Activated B cell treated with CpG ODN at 0.5 μM for 24 hours (primary cell): Measurements from ENCODE around the gene CACNB1. TPM values are rescaled to one million over a fixed set of nuclear protein-coding genes. Genes with fewer than 3 reads are reported as not detected.

Source experiments
- ATAC-seq: fragments of 200-7000 bp; cut with Tn5 transposase; one replicate; pipeline ENCODE4 v1.10.0; 2021; ENCODE audit warnings: low read depth, mild to moderate bottlenecking, moderate library complexity
- CTCF ChIA-PET: fragments of 350-600 bp; sonication (Branson Sonifier 250); formaldehyde crosslinking; loops from one replicate; lab custom pipeline; 2021; ENCODE audit warnings: antibody characterized with exemption; lab: Charles Lee
- POLR2A ChIA-PET: fragments of 350-600 bp; sonication (Branson Sonifier 250); formaldehyde crosslinking; loops from one replicate; lab custom pipeline; 2021; ENCODE audit warnings: antibody characterized with exemption; lab: Charles Lee
- DNase-seq: peaks from one replicate; pipeline ENCODE4 v3.0.0; 2022
- H3K27ac Mint-ChIP-seq: one replicate; pipeline ENCODE4 v1.8.0; 2020; ENCODE audit warnings: mixed read lengths
- H3K27me3 Mint-ChIP-seq: one replicate; pipeline ENCODE4 v1.8.0; 2021; ENCODE audit warnings: mixed read lengths
- H3K36me3 Mint-ChIP-seq: one replicate; pipeline ENCODE4 v1.8.0; 2021; ENCODE audit warnings: low read depth, mixed read lengths
- H3K4me1 Mint-ChIP-seq: one replicate; pipeline ENCODE4 v1.8.0; 2021; ENCODE audit warnings: mixed read lengths
- H3K4me3 Mint-ChIP-seq: one replicate; pipeline ENCODE4 v1.8.0; 2020; ENCODE audit warnings: mild to moderate bottlenecking, mixed read lengths
- H3K9me3 Mint-ChIP-seq: one replicate; pipeline ENCODE4 v1.8.0; 2020; ENCODE audit warnings: mixed read lengths
- intact Hi-C: fragments of 100-400 bp; cut with micrococcal nuclease; formaldehyde crosslinking; loops from one replicate; pipeline ENCODE4 v1.15.1; 2024
- total RNA-seq: library from RNA; stranded (reverse); gene quantifications from 2 replicates; pipeline ENCODE4 v1.2.3, GENCODE V29; 2022
- TF ChIP-seq, protein P1 (sequence below): fragments of 200-600 bp; IDR thresholded peaks from one replicate; pipeline ENCODE4 v1.8.0; 2022; ENCODE audit warnings: antibody characterized with exemption, mild to moderate bottlenecking

CACNB1 gene
- total RNA-seq, 1 donor from 2014 or later, result 5.7 TPM

DNA sequence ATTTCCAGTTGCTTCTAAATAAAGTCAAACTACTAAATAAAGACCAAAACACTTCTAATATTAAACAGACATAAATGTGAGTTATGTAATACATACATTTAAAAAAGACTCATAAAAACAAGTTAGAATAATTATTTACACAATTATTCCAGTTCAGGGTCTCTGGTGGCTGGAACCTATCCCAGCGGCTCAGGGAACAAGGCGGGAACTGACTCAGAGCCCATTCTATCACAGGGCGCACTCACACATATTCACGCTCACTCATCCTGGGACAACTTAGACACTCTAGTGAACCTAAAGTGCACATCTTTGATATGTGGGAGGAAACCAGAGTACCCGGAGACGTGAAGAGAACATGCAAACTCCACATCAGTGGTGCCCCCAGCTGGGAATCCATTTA lies 71.0 kb downstream of the CACNB1 start:
- CTCF ChIA-PET, result no interaction called here
- TF ChIP-seq, protein P1, sequence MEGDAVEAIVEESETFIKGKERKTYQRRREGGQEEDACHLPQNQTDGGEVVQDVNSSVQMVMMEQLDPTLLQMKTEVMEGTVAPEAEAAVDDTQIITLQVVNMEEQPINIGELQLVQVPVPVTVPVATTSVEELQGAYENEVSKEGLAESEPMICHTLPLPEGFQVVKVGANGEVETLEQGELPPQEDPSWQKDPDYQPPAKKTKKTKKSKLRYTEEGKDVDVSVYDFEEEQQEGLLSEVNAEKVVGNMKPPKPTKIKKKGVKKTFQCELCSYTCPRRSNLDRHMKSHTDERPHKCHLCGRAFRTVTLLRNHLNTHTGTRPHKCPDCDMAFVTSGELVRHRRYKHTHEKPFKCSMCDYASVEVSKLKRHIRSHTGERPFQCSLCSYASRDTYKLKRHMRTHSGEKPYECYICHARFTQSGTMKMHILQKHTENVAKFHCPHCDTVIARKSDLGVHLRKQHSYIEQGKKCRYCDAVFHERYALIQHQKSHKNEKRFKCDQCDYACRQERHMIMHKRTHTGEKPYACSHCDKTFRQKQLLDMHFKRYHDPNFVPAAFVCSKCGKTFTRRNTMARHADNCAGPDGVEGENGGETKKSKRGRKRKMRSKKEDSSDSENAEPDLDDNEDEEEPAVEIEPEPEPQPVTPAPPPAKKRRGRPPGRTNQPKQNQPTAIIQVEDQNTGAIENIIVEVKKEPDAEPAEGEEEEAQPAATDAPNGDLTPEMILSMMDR, result no peak
- H3K4me3 Mint-ChIP-seq, result no peak overlapping the region
- no peak overlapping the region for H3K27ac Mint-ChIP-seq
- ATAC-seq (no peak), DNase-seq (no peak)
- no peaks in the 10 kb centered on the region for H3K27me3 Mint-ChIP-seq
- POLR2A ChIA-PET, result no interaction called here
- H3K9me3 Mint-ChIP-seq, result no peaks in the 10 kb centered on the region
- no peaks in the 10 kb centered on the region for H3K4me1 Mint-ChIP-seq
- H3K36me3 Mint-ChIP-seq, result no peaks in the 10 kb centered on the region
- intact Hi-C loops, result no loop called here

DNA sequence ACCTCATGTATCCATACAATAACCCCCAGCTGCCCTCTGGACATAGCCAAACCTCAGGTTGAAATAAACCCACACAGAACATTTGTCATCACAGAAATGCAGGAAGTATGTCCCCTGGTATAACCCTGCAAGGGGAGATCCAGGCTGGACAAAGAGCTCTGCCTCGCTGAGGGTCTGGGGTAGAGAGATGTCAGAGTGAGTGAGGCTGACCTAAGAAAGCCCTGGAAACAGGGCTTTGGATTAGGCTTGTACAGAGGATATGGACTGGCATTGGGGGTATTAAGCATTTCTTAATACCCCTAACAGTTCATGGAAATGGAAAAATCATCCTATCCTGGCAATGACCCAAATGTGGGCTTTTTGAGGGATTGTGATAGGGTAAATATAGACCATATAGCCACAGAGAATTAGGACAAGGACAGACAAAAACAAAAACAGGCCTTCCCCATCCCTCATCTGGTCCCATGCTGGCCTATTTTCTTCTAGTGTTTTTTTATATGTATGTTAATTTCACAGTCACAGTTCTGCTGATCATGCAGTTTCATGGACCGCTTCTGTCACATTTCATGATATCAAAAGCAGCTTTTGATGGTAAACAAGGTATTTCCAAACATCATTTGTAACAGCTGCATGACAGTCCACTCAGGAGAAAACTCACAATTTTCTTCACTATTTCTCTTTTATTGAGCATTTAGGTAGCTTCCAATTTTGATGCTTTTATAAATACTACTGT lies 72.2 kb downstream of the CACNB1 start:
- ChIA-PET POLR2A (no interaction called here), CTCF (no interaction called here)
- no peak for DNase-seq
- no peaks in the 10 kb centered on the region for H3K4me1 Mint-ChIP-seq
- H3K36me3 Mint-ChIP-seq, result no peaks in the 10 kb centered on the region
- intact Hi-C loops, result no loop called here
- H3K9me3 Mint-ChIP-seq, result no peaks in the 10 kb centered on the region
- ATAC-seq, result no peak
- H3K27me3 Mint-ChIP-seq, result no peaks in the 10 kb centered on the region
- TF ChIP-seq, protein P1, result no peak
- no peak overlapping the region for H3K27ac Mint-ChIP-seq
- no peak overlapping the region for H3K4me3 Mint-ChIP-seq

DNA sequence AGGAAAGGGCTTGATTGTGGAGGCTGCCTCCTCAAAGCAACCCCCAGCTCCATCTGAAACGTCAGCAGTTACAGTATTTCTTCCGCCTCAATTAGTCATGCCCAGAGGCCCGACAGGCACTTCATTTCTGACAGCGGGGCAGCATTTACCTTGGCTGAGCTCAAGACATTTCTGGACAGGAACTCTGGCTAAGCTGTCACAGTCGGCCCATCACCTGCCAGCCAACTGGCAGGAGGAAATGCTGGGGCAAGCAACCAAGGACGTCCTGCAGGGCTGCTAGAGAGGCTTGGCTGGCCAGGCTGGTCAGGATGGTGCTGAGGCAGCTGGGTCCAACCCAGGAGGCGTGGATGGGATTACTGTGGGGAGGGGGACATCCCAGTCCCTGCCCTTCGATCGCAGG lies 73.8 kb downstream of the CACNB1 start:
- Mint-ChIP-seq H3K27ac (no peak overlapping the region), H3K36me3 (no peaks in the 10 kb centered on the region), H3K4me1 (peaks cover 13% of the 10 kb centered on the region), H3K9me3 (no peaks in the 10 kb centered on the region), H3K4me3 (no peak overlapping the region), H3K27me3 (no peaks in the 10 kb centered on the region)
- TF ChIP-seq, protein P1, result no peak
- ChIA-PET CTCF (no interaction called here), POLR2A (no interaction called here)
- intact Hi-C loops, result no loop called here
- no peak for ATAC-seq
- DNase-seq, result no peak

Other genes starting within 250 kb of the CACNB1 start
- gene FBXO47, start 230.3 kb downstream of the CACNB1 start, total RNA-seq, result not detected in 2 replicates
- not detected in 2 replicates for gene PLXDC1, start 46.0 kb downstream of the CACNB1 start, total RNA-seq
- not detected in 2 replicates for gene ARL5C, start 31.5 kb downstream of the CACNB1 start, total RNA-seq
- gene RPL19, start 2.6 kb upstream of the CACNB1 start, total RNA-seq, result 3,324 and 3,891 TPM in 2 replicates
- gene STAC2, start 28.3 kb upstream of the CACNB1 start, total RNA-seq, result not detected in 2 replicates
- gene FBXL20, start 204.0 kb upstream of the CACNB1 start, total RNA-seq, result 14.1 and 14.4 TPM in 2 replicates